Esophagus muscularis mucosa (tissue), 3 donors: ENCODE data around the gene PCNT.

Experiments
- CTCF ChIP-seq, 3 experiments: fragments of 200-600 bp in 2 of 3; fragments of 450-650 bp in 1 of 3; sonication (generic) in 2 of 3; IDR thresholded peaks; one replicate each; pipeline ENCODE4 v1.5.1; 2017 to 2019; ENCODE audit warnings: antibody characterized with exemption in 3 of 3, mild to moderate bottlenecking in 2 of 3, moderate library complexity in 1 of 3
- POLR2A ChIP-seq: fragments of 450-650 bp; IDR thresholded peaks from one replicate; pipeline ENCODE4 v1.6.1; 2017; ENCODE audit warnings: antibody characterized with exemption, moderate library complexity, mild to moderate bottlenecking, low read depth
- POLR2AphosphoS5 ChIP-seq, 2 donors: sonication (generic); formaldehyde crosslinking; IDR thresholded peaks; one replicate each; pipeline ENCODE4 v1.6.1; 2017; ENCODE audit warnings: antibody characterized with exemption in 2 of 2

GRCh38 chr21:46352164-46352515 is 28.2 kb downstream of the PCNT start:
- TF ChIP-seq CTCF (IDR thresholded peaks at IDR 0.05): no peak
- no peak for TF ChIP-seq POLR2A
- TF ChIP-seq POLR2AphosphoS5 (IDR thresholded peaks at IDR 0.05): no peak
